SJCRH30 (cell line): ENCODE measurements around the gene CHIT1. TPM values are rescaled to one million over a fixed set of nuclear protein-coding genes. Genes with fewer than 3 reads are reported as not detected.
A peak's percentile ranks its signal among the peaks of the same experiment; 100 is the strongest.
"Not testable (repeated sequence)": the region's sequence is repeated elsewhere in the genome, so short reads cannot be mapped to it uniquely, and the experiment has no call there.

Source experiments
- DNase-seq, 2 experiments: peaks; one replicate each; pipeline ENCODE4 v3.0.0-alpha.2; 2015 to 2020
- H3K27ac ChIP-seq: fragments of 250-450 bp; sonication (Bioruptor Pico); 2 replicates; pipeline ENCODE4 v1.5.1; 2020; ENCODE audit warnings: mild to moderate bottlenecking, moderate library complexity
- H3K27me3 ChIP-seq: fragments of 250-450 bp; sonication (Bioruptor Pico); 2 replicates; pipeline ENCODE4 v1.5.1; 2020; ENCODE audit warnings: mild to moderate bottlenecking, moderate library complexity
- H3K36me3 ChIP-seq: fragments of 250-450 bp; sonication (Bioruptor Pico); 2 replicates; pipeline ENCODE4 v1.5.1; 2020; ENCODE audit warnings: mild to moderate bottlenecking, moderate library complexity
- H3K4me1 ChIP-seq: fragments of 250-450 bp; sonication (Bioruptor Pico); 2 replicates; pipeline ENCODE4 v1.5.1; 2020; ENCODE audit warnings: mild to moderate bottlenecking, moderate library complexity
- H3K4me3 ChIP-seq: fragments of 250-450 bp; sonication (Bioruptor Pico); 2 replicates; pipeline ENCODE4 v1.5.1; 2020; ENCODE audit warnings: mild to moderate bottlenecking, moderate library complexity
- H3K9me3 ChIP-seq: fragments of 250-450 bp; sonication (Bioruptor Pico); replicated peaks from 2 replicates; pipeline ENCODE4 v1.5.1; 2020; ENCODE audit warnings: mild to moderate bottlenecking, moderate library complexity
- total RNA-seq: library from RNA; depleted of rRNA; stranded (reverse); fragments of >200 nt; shearing (Covaris generic); gene quantifications from 2 replicates; pipeline ENCODE4 v1.2.3, GENCODE V29; 2014

The CHIT1 gene
- total RNA-seq, 1 experiment from 2014 or later = 0.08 TPM

DNA sequence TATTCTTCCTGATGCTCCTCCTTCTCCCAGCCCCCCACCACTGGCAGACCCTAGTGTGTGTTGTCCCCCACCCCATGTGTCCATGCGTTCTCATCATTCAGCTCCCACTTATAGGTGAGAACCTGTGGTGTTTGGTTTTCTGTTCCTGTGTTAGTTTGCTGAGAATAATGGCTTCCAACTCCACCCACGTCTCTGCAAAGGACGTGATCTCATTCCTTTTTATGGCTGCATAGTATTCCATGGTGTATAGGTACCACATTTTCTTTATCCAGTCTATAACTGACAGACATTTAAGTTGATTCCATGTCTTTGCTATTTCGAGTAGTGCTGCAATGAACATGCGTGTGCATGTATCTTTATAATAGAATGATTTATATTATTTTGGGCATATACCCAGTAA, 12.2 kb upstream of the CHIT1 start:
- not testable (repeated sequence) for H3K4me3 ChIP-seq, DNase-seq, H3K27me3 ChIP-seq, H3K9me3 ChIP-seq, H3K27ac ChIP-seq, H3K36me3 ChIP-seq, H3K4me1 ChIP-seq

DNA sequence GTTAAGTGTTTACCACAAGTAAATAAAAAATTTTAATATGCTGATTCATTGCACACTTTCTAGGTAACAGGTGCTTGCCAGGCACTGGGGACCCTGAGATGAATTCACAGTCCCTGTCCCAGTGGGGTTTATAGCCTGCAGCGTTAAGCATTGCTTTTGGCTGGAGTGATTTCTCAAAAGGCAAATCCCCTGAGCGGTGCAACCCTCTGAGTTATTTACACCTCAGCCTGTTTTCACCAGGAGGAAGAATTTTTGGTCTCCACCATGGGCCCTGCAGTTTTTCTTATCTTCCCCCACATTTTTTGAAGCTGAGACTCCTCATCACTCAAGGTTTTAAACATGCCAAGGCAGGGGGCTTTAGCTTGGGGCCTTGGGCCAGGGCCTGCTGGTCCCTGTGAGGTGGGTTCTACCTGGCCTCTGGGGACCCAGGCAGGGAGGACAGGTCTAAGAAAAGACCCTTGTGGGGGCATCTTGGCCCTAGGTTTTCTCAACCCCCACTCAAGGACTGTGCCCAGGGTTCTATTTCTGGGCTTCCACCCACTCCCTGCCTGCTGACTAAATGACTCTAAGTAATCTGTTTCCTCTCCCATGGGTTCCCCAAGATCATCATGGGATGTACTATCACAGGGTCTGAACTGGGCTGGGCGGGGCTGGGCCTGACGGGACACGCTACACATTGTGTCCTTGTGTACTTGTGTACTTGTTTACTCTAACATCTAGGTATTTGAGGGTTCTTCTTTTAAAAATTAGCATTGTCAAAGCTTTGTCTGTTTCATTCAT, 10.2 kb upstream of the CHIT1 start:
- no peaks in the 10 kb centered on the region for H3K36me3 ChIP-seq
- no peak for DNase-seq
- no peaks in the 10 kb centered on the region for H3K27me3 ChIP-seq
- no peaks in the 10 kb centered on the region for H3K4me1 ChIP-seq
- no peak overlapping the region for H3K27ac ChIP-seq
- peaks cover 7% of the 10 kb centered on the region; the same call in 1 of the 2 replicates for H3K9me3 ChIP-seq
- H3K4me3 ChIP-seq = no peak overlapping the region

DNA sequence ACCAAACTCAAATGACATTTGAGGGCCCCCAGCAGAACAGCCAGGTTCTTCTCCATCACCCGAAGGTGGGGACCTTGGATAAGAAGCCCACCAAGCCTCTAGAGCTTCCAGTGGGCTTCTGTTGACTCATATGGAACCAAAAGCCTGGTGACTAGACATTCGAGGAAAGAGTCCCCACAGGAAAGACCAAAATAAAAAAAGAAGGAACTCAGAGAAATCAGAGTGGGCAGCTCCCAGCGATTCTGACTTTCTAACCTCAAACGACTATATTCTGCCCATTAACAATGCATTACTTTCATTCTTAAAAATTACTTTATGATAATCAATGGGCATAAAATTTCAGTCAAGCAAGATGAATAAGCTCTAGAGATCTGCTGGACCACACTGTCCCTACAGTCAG, 9.6 kb upstream of the CHIT1 start:
- Histone ChIP-seq H3K27ac (no peak overlapping the region), H3K4me3 (no peak overlapping the region)

DNA sequence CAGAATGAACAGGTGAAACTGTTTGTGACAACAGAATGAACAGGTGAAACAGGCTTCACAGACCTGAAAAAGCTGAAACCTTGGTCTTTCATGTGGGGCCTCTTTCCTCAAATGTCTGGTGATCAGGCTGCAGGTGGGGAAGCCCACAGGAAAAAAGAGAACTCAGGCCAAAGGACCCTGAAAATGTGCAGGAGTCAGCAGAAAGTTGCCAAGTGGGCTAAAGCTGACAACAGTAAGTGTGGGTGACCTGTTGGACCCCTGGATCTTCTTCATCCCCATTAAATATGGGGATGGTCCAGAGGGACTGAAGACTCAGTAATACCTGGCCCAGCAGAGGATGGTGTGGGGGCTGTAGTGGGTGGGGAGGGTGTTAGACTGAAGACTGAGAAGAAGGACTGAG, 9.1 kb upstream of the CHIT1 start:
- DNase-seq = no peak
- Histone ChIP-seq H3K36me3 (no peaks in the 10 kb centered on the region), H3K4me3 (no peak overlapping the region), H3K27ac (no peak overlapping the region), H3K9me3 (peaks cover 11% of the 10 kb centered on the region), H3K4me1 (no peaks in the 10 kb centered on the region), H3K27me3 (no peaks in the 10 kb centered on the region)

More for the DNA sequence above, 9.6 kb upstream of the CHIT1 start:
- no peaks in the 10 kb centered on the region for H3K27me3 ChIP-seq
- no peaks in the 10 kb centered on the region for H3K36me3 ChIP-seq
- H3K9me3 ChIP-seq = peaks cover 8% of the 10 kb centered on the region
- no peak for DNase-seq
- H3K4me1 ChIP-seq = no peaks in the 10 kb centered on the region

DNA sequence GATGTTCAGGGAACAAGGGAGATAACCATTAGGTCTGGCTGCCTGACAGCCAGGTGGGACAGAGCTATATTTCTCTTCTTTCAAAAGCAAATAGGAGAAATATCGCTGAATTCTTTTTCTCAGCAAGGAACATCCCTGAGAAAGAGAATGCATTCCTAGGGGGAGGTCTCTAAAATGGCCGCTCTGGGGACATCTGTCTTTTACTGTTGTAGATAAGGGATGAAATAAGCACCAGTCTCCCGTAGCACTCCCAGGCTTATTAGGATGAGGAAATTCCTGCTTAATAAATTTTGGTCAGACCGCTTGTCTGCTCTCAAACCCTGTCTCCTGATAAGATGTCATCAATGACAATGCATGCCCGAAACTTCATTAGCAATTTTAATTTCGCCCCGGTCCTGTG, 5.4 kb upstream of the CHIT1 start:
- not testable (repeated sequence) for H3K4me3 ChIP-seq, DNase-seq, H3K27me3 ChIP-seq, H3K36me3 ChIP-seq, H3K9me3 ChIP-seq, H3K27ac ChIP-seq, H3K4me1 ChIP-seq

DNA sequence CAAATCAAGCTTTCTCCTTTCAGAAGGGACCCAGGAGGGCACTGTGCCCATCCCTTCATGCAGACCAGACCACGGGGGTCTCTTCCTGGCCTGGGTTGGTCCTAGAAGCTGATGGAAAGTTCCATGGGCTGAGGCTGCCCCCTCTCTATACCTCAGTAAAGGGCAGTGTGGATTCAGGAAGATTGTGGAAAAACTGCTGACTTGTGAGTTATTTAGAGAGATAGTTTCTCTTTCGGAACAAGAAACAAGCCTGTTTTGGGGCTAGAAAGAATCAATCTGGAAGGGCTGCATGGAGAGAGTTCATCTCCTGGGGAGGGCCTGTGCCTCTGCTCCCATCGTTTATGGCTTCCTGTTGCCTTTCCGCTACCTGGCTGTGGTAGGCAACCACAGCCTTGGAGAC, 803 bp downstream of the CHIT1 start:
- DNase-seq = no peak
- Histone ChIP-seq H3K27ac (no peak overlapping the region), H3K9me3 (no peaks in the 10 kb centered on the region; the same call in 1 of the 2 replicates), H3K4me1 (peaks cover 9% of the 10 kb centered on the region), H3K4me3 (no peak overlapping the region), H3K36me3 (no peaks in the 10 kb centered on the region), H3K27me3 (0 out of 2 replicates have a peak, but pooled peaks cover 3% of the 10 kb centered on the region)

DNA sequence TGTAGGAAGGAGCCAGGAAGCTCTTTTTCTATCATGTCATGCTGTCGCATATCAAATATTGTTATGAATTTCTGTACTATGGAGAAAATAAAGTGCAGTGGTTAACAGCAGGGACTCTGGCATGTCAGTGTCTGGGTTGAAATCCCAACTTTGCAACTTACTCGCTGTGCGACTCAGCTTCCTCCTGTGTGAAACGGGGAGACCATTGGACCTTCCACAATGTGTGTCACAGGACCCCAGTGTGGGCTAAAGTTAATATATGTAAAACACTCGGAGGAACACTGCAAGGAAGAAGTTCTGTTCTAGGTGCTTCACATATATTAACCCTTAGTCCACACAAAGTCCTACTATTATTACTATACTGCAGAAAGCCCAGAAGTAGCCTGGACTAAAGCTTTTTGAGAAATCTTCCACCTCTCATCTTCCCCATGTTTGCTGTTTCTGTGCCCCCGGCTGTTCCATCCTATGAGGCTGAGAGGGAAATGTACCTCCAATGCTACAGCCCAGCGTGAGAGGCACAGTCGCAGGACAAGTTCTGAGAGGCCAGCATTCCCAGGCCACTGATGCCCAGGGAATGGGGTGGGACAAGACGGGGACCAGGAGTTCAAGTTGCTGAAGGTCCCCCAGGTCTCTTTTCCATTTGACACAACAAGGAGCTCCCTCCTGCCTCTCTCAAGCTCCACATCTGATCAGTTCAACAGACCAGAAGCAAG, 1.9 kb downstream of the CHIT1 start:
- Histone ChIP-seq H3K4me3 (no peak overlapping the region), H3K4me1 (peaks cover 9% of the 10 kb centered on the region), H3K9me3 (no peaks in the 10 kb centered on the region; the same call in 1 of the 2 replicates), H3K27me3 (0 out of 2 replicates have a peak, but pooled peaks cover 3% of the 10 kb centered on the region), H3K36me3 (no peaks in the 10 kb centered on the region), H3K27ac (no peak overlapping the region)
- DNase-seq = no peak

GRCh38 chr1:203225071-203225470, 4.4 kb downstream of the CHIT1 start:
- peak in 1 of 2 experiments; percentile 49 for DNase-seq
- no peak overlapping the region for H3K4me3 ChIP-seq

DNA sequence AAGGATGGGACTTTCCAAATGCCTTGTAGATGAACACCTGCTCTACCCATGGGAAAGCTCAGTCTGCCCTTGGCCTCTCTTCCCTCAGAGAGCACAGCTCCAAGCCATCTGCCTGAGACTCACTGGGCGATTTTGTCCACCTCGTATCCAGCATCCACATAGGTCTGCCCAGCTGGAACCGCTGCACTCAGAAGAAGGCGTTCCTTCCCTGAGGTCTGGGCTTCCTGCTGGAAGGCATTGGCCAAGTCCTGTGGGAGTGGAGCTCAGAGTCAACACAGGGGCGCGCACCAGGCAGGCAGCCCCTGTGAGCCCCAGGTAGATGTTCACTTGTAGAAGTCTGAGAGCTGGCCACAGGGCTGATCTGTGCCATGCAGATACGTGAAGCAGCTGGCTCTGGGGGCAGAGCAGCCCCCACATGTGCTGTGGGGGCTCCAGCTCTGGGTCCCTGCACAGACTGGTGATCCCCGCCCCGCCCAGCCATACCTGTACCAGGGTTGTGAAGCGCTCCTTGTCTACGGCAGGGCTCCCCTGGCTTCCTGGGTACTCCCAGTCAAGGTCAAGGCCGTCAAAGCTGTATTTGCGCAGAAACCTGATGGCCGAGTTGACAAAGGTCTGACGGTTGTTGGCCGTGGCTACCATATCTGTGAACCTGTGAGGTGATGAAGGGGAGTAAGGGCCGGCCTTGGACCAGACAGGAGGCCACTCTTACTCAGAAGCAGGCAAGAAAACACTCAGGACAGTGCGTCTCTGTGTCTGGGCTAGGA, 6.3 kb downstream of the CHIT1 start:
- DNase-seq = no peak
- Histone ChIP-seq H3K36me3 (no peaks in the 10 kb centered on the region), H3K4me1 (peaks cover 9% of the 10 kb centered on the region), H3K9me3 (no peaks in the 10 kb centered on the region; the same call in 1 of the 2 replicates), H3K27me3 (0 out of 2 replicates have a peak, but pooled peaks cover 3% of the 10 kb centered on the region), H3K4me3 (no peak overlapping the region), H3K27ac (no peak overlapping the region)

More at GRCh38 chr1:203225071-203225470, 4.4 kb downstream of the CHIT1 start:
- no peaks in the 10 kb centered on the region for H3K36me3 ChIP-seq
- 0 out of 2 replicates have a peak, but pooled peaks cover 3% of the 10 kb centered on the region for H3K27me3 ChIP-seq
- H3K27ac ChIP-seq = no peak overlapping the region
- H3K4me1 ChIP-seq = peaks cover 9% of the 10 kb centered on the region
- no peaks in the 10 kb centered on the region; the same call in 1 of the 2 replicates for H3K9me3 ChIP-seq

DNA sequence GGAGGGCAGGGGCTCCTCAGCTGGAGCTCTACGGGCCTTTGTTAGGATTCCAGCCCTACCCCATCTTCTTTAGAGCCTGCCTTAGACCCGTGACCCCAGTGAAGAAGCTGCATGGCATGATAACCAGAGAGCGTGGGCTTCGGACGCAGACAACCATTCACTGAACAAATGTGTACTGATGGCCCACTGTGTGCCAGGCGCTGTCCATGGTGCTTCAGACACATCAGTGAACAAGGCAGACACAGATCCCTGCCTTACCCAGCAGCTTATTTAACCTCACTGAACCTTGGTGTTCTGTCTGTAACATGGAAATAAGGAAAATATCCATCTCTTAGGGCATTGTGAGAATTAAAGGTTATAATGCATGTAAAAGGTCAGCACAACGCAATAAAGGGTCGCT, 9.5 kb downstream of the CHIT1 start:
- Histone ChIP-seq H3K4me3 (no peak overlapping the region), H3K27me3 (no peaks in the 10 kb centered on the region), H3K27ac (no peak overlapping the region), H3K36me3 (no peaks in the 10 kb centered on the region), H3K4me1 (peaks cover 28% of the 10 kb centered on the region), H3K9me3 (no peaks in the 10 kb centered on the region)
- DNase-seq = peak in 1 of 2 experiments; percentile 48

DNA sequence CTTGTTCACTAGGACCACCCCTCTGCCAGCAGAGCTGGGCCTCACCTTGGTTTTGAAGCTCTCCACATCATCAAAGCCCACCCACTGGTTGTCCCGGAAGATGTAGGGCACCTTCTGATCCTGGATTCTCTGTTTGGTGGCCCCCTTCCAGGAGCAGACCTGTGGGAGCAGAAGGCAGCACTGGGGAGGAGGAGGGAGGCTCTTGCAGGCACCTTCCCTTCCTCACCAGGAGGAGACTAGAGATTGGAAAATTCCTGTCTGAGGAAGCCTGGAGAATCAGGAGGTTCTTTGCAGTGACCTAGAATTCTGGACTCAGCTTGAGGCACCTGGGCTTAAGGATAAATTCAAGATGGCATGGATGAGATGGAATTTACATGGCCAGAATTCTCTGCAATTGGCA, 10.3 kb downstream of the CHIT1 start:
- H3K4me3 ChIP-seq = no peak overlapping the region
- H3K27ac ChIP-seq = no peak overlapping the region
- no peaks in the 10 kb centered on the region for H3K9me3 ChIP-seq
- DNase-seq = no peak
- peaks cover 25% of the 10 kb centered on the region for H3K4me1 ChIP-seq
- H3K36me3 ChIP-seq = no peaks in the 10 kb centered on the region
- no peaks in the 10 kb centered on the region for H3K27me3 ChIP-seq

DNA sequence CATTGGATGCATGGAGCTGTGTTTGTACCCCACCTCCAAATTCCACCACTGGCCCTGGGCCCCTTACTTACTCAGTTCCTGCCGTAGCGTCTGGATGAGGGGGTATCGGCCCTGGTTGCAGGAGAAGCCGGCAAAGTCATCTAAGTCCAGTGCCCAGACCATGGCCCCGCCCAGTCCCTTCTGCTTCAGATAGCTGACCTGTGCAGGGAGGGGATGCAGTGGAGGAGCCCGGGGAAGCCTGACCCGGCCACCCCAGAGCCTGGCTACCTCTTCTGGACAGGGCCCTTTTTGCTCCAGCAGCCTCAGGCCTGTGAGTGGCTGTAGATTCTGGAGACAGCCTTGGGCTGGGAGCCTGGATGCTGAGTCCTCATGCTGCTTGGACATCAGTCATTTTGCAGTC, 11.8 kb downstream of the CHIT1 start:
- no peaks in the 10 kb centered on the region for H3K36me3 ChIP-seq
- H3K27me3 ChIP-seq = no peaks in the 10 kb centered on the region
- H3K9me3 ChIP-seq = no peaks in the 10 kb centered on the region
- H3K27ac ChIP-seq = no peak overlapping the region
- DNase-seq = no peak
- H3K4me1 ChIP-seq = peaks cover 29% of the 10 kb centered on the region
- H3K4me3 ChIP-seq = no peak overlapping the region

DNA sequence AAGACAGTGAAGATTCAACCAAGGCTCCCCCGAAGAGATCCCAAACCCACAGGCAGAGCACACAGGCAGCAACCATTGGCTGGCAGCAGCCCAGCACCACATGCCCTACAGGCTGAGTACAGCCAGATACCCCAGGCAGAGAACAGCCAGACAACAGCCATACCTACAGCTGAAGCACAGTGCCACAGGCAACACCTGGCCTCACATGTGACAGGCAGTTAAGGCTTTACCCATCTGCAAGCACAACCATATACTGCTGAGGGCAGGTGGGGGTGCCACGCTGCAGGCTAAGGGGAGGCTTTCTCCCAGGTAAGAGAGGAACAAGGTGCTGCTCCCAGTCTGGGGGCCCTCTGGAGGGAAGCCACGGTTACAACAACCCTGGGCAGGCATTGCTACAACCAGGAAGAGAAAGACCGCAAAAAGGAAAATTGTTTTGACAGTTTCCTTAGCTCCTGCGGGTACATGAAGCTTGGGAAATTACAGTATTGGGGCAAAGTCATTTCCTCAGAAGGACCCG, 12.3 kb downstream of the CHIT1 start:
- Histone ChIP-seq H3K27ac (no peak overlapping the region), H3K27me3 (no peaks in the 10 kb centered on the region), H3K9me3 (no peaks in the 10 kb centered on the region), H3K4me3 (no peak overlapping the region), H3K4me1 (peaks cover 34% of the 10 kb centered on the region), H3K36me3 (no peaks in the 10 kb centered on the region)
- peak in 1 of 2 experiments; percentile 42 for DNase-seq

GRCh38 chr1:203216274-203217138, 13.0 kb downstream of the CHIT1 start:
- no peak overlapping the region for H3K4me3 ChIP-seq
- no peaks in the 10 kb centered on the region for H3K27me3 ChIP-seq
- peak; percentile 78 to 95 for DNase-seq
- H3K9me3 ChIP-seq = no peaks in the 10 kb centered on the region
- H3K36me3 ChIP-seq = no peaks in the 10 kb centered on the region
- no peak overlapping the region for H3K27ac ChIP-seq
- H3K4me1 ChIP-seq = peaks cover 41% of the 10 kb centered on the region
